HG03139 (cell line): ENCODE measurements around the gene PPP1CA.

Experiments
- ATAC-seq: cut with Tn5 transposase; IDR thresholded peaks from one replicate; pipeline ENCODE4 v1.9.1; 2021; ENCODE audit not compliant: unreplicated experiment

The PPP1CA gene

GRCh38 chr11:67370351-67371076, 31.1 kb downstream of the PPP1CA start:
- ATAC-seq = no peak

GRCh38 chr11:67369801-67370284, 31.8 kb downstream of the PPP1CA start:
- no peak for ATAC-seq

GRCh38 chr11:67369275-67369674, 32.4 kb downstream of the PPP1CA start:
- ATAC-seq = no peak

GRCh38 chr11:67368621-67369020, 33.0 kb downstream of the PPP1CA start:
- ATAC-seq = no peak

- ATAC-seq = no peak
Measured at GRCh38 chr11:67367761-67368227, 33.9 kb downstream of the PPP1CA start.

GRCh38 chr11:67366961-67367760, 34.5 kb downstream of the PPP1CA start:
- ATAC-seq = no peak

GRCh38 chr11:67366546-67366945, 35.1 kb downstream of the PPP1CA start:
- ATAC-seq = no peak

- ATAC-seq = no peak
Measured at GRCh38 chr11:67365736-67366444, 35.8 kb downstream of the PPP1CA start.

GRCh38 chr11:67364783-67365722, 36.6 kb downstream of the PPP1CA start:
- ATAC-seq = no peak

- no peak for ATAC-seq
Measured at GRCh38 chr11:67364169-67364568, 37.5 kb downstream of the PPP1CA start.

GRCh38 chr11:67357831-67358670, 43.6 kb downstream of the PPP1CA start:
- no peak for ATAC-seq

GRCh38 chr11:67356864-67357561, 44.6 kb downstream of the PPP1CA start:
- ATAC-seq = no peak

GRCh38 chr11:67356387-67356863, 45.2 kb downstream of the PPP1CA start:
- ATAC-seq = no peak

GRCh38 chr11:67355794-67356386, 45.8 kb downstream of the PPP1CA start:
- no peak for ATAC-seq

GRCh38 chr11:67355023-67355793, 46.5 kb downstream of the PPP1CA start:
- no peak for ATAC-seq

GRCh38 chr11:67354075-67355022, 47.3 kb downstream of the PPP1CA start:
- ATAC-seq = no peak
